Duodenal mucosa (tissue), 2 donors: ENCODE measurements around the gene MEMO1.
"Not testable (repeated sequence)": the region's sequence is repeated elsewhere in the genome, so short reads cannot be mapped to it uniquely, and the experiment has no call there.

ENCODE experiments used
- H3K27ac ChIP-seq: one replicate; pipeline ENCODE4 v1.7.0; 2013; ENCODE audit warnings: low read depth, low read length
- H3K27me3 ChIP-seq, 2 donors: one replicate each; pipeline ENCODE4 v1.7.0; 2013; ENCODE audit warnings: low read length in 2 of 2, control low read depth in 1 of 2; ENCODE audit not compliant: insufficient read depth in 2 of 2, control insufficient read depth in 1 of 2
- H3K36me3 ChIP-seq, 2 donors: one replicate each; pipeline ENCODE4 v1.7.0; 2013; ENCODE audit warnings: low read length in 2 of 2, control low read depth in 1 of 2; ENCODE audit not compliant: insufficient read depth in 2 of 2, control insufficient read depth in 1 of 2
- H3K4me1 ChIP-seq, 2 donors: one replicate each; pipeline ENCODE4 v1.7.0; 2013; ENCODE audit warnings: low read length in 2 of 2, control low read depth in 1 of 2; ENCODE audit not compliant: insufficient read depth in 2 of 2, control insufficient read depth in 1 of 2
- H3K4me3 ChIP-seq, 2 donors: one replicate each; pipeline ENCODE4 v1.7.0; 2013; ENCODE audit warnings: low read length in 2 of 2, low read depth in 1 of 2
- H3K9ac ChIP-seq, 2 donors: one replicate each; pipeline ENCODE4 v1.7.0; 2013; ENCODE audit warnings: low read length in 2 of 2, low read depth in 1 of 2
- H3K9me3 ChIP-seq, 2 donors: one replicate each; pipeline ENCODE4 v1.7.0; 2013; ENCODE audit warnings: low read length in 2 of 2, control low read depth in 1 of 2; ENCODE audit not compliant: control insufficient read depth in 1 of 2

Gene MEMO1

GRCh38 chr2:32010670-32011484 lies at the start of gene MEMO1:
Gene MEMO1, minus strand, starts transcription at chr2:32011008. Its CDS starts 761 bp downstream, at chr2:32010247.
- H3K27ac ChIP-seq: peak within 1 kb of the TSS; percentile 91
- no peaks in the 10 kb centered on the region for H3K27me3 ChIP-seq
- H3K4me3 ChIP-seq: peak within 1 kb of the TSS; percentile 93 to 95
- H3K9ac ChIP-seq: peak within 1 kb of the TSS; percentile 67 to 82
- no peaks in the 10 kb centered on the region for H3K9me3 ChIP-seq
- peaks cover 10 to 20% of the 10 kb centered on the region in 2 donors for H3K4me1 ChIP-seq
- H3K36me3 ChIP-seq: no peaks in the 10 kb centered on the region

GRCh38 chr2:32060266-32060665 lies 49.5 kb upstream of the MEMO1 start:
- H3K36me3 ChIP-seq: no peaks in the 10 kb centered on the region
- H3K4me1 ChIP-seq: peaks cover 10 to 12% of the 10 kb centered on the region in 2 donors
- H3K4me3 ChIP-seq: no peak overlapping the region
- no peaks in the 10 kb centered on the region for H3K9me3 ChIP-seq
- no peak overlapping the region for H3K27ac ChIP-seq
- H3K9ac ChIP-seq: no peak overlapping the region
- H3K27me3 ChIP-seq: no peaks in the 10 kb centered on the region

GRCh38 chr2:32058130-32058529 lies 47.3 kb upstream of the MEMO1 start:
- no peak overlapping the region for H3K4me3 ChIP-seq
- H3K27me3 ChIP-seq: no peaks in the 10 kb centered on the region
- H3K9ac ChIP-seq: no peak overlapping the region
- H3K36me3 ChIP-seq: no peaks in the 10 kb centered on the region
- no peaks in the 10 kb centered on the region for H3K9me3 ChIP-seq
- peaks cover 4 to 5% of the 10 kb centered on the region in 2 donors for H3K4me1 ChIP-seq
- no peak overlapping the region for H3K27ac ChIP-seq

GRCh38 chr2:32054583-32054982 lies 43.8 kb upstream of the MEMO1 start:
- H3K9me3 ChIP-seq, H3K4me1 ChIP-seq: not testable (repeated sequence)

GRCh38 chr2:32051836-32052439 lies 41.1 kb upstream of the MEMO1 start:
- no peak overlapping the region for H3K27ac ChIP-seq
- H3K4me1 ChIP-seq: no peaks in the 10 kb centered on the region
- no peak overlapping the region for H3K9ac ChIP-seq
- no peaks in the 10 kb centered on the region for H3K9me3 ChIP-seq
- no peaks in the 10 kb centered on the region for H3K36me3 ChIP-seq
- no peak overlapping the region for H3K4me3 ChIP-seq
- H3K27me3 ChIP-seq: no peaks in the 10 kb centered on the region

More at GRCh38 chr2:32054583-32054982, 43.8 kb upstream of the MEMO1 start:
- not testable (repeated sequence) for H3K36me3 ChIP-seq, H3K27me3 ChIP-seq, H3K9ac ChIP-seq, H3K4me3 ChIP-seq, H3K27ac ChIP-seq

GRCh38 chr2:32043561-32043960 lies 32.8 kb upstream of the MEMO1 start:
- H3K27ac ChIP-seq: no peak overlapping the region
- no peaks in the 10 kb centered on the region for H3K36me3 ChIP-seq
- no peak overlapping the region for H3K4me3 ChIP-seq
- peaks cover 4 to 7% of the 10 kb centered on the region in 2 donors for H3K4me1 ChIP-seq
- no peak overlapping the region for H3K9ac ChIP-seq
- no peaks in the 10 kb centered on the region for H3K27me3 ChIP-seq
- no peaks in the 10 kb centered on the region for H3K9me3 ChIP-seq

GRCh38 chr2:32039447-32040219 lies 28.8 kb upstream of the MEMO1 start, which contains the start of gene DPY30:
Gene DPY30, minus strand, starts transcription at chr2:32039805. Its CDS starts 349 bp downstream, at chr2:32039456.
- Histone ChIP-seq H3K36me3 (no peaks in the 10 kb centered on the region), H3K27ac (peak within 1 kb of the TSS; percentile 52), H3K9ac (peak within 1 kb of the TSS; percentile 79 to 83), H3K27me3 (no peaks in the 10 kb centered on the region), H3K9me3 (no peaks in the 10 kb centered on the region), H3K4me1 (peaks cover 4 to 7% of the 10 kb centered on the region in 2 donors), H3K4me3 (peak within 1 kb of the TSS; percentile 84 to 92)

GRCh38 chr2:32034198-32034887 lies 23.5 kb upstream of the MEMO1 start:
- H3K27ac ChIP-seq, H3K9ac ChIP-seq, H3K9me3 ChIP-seq, H3K27me3 ChIP-seq, H3K4me1 ChIP-seq, H3K4me3 ChIP-seq, H3K36me3 ChIP-seq: not testable (repeated sequence)

GRCh38 chr2:32018789-32019482 lies 8.1 kb upstream of the MEMO1 start:
- not testable (repeated sequence) for H3K27me3 ChIP-seq, H3K9me3 ChIP-seq, H3K9ac ChIP-seq, H3K27ac ChIP-seq, H3K4me1 ChIP-seq, H3K4me3 ChIP-seq
- peaks cover 9 to 18% of the 10 kb centered on the region in 2 donors for H3K36me3 ChIP-seq
